ENCODE results near the gene HSD17B2. TPM values are rescaled to one million over a fixed set of nuclear protein-coding genes. Genes with fewer than 3 reads are reported as not detected.
A peak's percentile ranks its signal among the peaks of the same experiment; 100 is the strongest.

Gene HSD17B2
- total RNA-seq, 1 donor from 2014 or later: 0.29 TPM

DNA sequence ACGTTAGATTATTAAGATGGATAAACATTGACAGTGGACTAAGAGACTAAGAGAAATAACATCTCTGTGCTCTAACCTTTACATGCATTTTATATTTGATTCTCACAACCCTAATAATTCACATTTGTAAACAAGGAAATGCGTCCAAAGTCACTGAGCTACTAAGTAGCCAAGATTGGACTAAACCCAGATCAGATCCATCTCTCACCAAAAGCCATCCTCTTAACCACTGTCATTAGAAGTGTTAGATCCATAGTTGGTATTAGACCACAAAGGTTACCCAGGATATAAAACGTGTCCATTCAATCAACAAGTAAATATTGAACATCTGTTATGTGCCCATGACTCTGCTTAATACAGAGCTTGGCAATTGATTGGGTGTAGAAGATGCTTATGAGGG lies 5.2 kb downstream of the HSD17B2 start:
- DNase-seq (ENCODE audit: low read depth): no peak
- H3K4me3 ChIP-seq (ENCODE audit: low read depth, low read length): no peak overlapping the region
- no peak for TF ChIP-seq CTCF (conservative IDR thresholded peaks at IDR 0.05; ENCODE audit: low read depth, low read length)

DNA sequence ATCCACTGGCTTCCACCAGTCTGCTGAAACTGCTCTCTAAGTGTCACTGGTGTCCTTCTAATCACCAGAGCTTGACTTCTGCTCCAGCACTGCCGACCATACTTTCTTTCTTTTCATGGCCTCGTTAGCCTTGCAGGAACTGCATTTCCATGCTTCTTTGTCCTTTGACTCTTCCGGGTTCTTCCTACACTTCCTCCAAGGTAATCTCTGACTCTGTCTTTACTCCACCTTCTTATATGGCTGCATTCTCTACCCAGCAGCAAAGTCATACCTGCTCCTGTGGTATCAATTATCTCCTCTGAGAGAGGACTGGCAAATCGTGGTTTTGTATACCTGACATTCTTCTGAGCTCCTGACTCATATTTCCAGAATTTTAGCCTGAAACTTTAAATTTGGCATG lies 6.5 kb downstream of the HSD17B2 start:
- no peak overlapping the region for H3K4me3 ChIP-seq (ENCODE audit: low read depth, low read length)
- no peak for DNase-seq (ENCODE audit: low read depth)
- no peak for TF ChIP-seq CTCF (conservative IDR thresholded peaks at IDR 0.05; ENCODE audit: low read depth, low read length)

DNA sequence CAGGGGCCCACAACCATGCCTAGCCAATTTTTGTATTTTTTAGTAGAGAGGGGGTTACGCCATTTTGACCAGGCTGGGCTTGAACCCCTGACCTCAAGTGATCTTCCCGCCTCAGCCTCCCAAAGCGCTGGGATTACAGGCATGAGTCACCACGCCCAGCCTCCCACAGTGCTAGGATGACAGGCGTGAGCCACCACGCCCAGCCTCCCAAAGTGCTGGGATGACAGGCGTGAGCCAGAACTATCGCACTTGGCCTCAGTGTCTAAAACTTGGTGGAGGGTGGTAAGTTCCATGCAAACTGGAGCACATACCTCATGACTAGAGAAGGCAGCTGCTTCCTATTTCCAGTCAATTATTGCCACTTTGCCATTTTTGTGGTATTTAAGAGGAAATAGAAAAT lies 7.1 kb downstream of the HSD17B2 start:
- TF ChIP-seq CTCF (conservative IDR thresholded peaks at IDR 0.05; ENCODE audit: low read depth, low read length): no peak
- no peak for DNase-seq (ENCODE audit: low read depth)
- no peak overlapping the region for H3K4me3 ChIP-seq (ENCODE audit: low read depth, low read length)

DNA sequence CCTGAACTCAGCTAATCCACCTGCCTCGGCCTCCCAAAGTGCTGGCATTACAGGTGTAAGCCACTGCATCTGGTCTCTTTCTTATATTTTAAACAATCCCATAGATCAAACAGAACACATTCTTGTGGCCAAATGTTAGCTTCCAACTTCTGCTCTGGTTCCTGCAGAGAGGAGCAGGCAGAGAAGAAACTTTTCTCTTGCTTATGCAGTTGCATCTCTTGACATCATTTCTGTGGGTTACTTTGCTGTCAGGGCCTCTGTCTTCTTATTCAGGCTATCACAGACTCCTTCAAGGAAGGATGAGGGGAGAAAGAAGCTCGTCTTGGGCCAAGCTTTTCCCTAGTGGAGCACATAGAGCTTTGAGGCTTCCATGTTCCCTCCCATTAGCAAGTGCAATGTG lies 7.8 kb downstream of the HSD17B2 start:
- TF ChIP-seq CTCF (conservative IDR thresholded peaks at IDR 0.05; ENCODE audit: low read depth, low read length): no peak
- no peak for DNase-seq (ENCODE audit: low read depth)
- no peak overlapping the region for H3K4me3 ChIP-seq (ENCODE audit: low read depth, low read length)

DNA sequence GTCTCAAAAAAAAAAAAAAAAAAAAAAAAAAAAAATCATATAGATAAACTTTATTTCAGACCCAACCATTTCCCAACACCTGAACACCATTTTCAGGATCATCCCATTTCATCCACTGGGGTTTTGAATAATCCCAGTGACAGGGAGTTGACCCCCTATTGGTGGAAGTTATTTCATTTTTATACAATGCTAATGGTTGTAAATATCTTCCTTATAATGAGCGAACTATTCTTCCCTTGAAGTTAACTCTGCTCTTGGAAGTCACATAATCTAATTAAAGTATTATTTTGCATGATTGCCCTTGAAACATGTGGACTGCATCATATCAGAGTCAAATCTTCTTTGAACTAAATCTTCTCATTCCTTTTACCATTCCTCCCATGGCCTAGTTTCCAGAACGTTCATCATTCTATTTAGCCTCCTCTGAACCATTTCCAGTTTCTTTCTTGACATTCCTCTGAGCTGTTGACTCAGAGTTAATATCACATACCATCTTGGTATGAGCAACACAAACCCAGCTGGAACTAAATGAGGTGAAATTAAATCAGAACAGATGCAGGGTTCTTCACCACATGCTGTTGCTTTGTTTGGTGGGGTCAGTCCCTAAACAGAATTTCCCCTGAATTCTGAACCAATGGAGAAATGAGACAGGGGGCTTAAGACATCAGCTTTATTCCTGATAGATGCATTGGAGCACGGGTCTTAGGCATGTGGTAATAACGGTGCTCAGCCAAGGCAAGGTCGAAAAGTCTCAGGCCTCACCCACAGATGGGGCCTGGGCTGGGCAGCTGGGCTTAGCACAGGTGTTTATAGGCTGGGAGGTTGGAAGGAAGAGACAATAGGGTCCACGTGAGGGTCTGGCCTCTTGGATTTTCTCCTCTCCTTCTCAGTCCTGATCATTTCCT lies 8.9 kb downstream of the HSD17B2 start:
- DNase-seq (ENCODE audit: low read depth): peak; percentile 38
- no peak overlapping the region for H3K4me3 ChIP-seq (ENCODE audit: low read depth, low read length)
- TF ChIP-seq CTCF (conservative IDR thresholded peaks at IDR 0.05; ENCODE audit: low read depth, low read length): no peak

DNA sequence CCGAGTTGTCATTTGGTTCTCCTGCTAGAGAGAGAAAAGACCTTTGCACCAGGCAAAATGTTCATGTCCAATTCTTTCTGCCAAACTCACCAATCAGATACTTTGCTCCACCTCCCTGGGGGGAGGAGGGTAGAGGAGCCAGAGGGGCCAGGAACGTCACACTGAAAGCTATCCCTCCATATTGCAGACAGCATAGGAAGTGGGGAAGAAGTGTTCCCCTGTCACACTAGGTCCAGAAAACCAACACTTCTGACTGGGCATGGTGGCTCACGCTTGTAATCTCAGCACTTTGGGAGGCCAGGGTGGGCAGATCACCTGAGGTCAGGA lies 9.5 kb downstream of the HSD17B2 start:
- TF ChIP-seq CTCF (conservative IDR thresholded peaks at IDR 0.05; ENCODE audit: low read depth, low read length): no peak
- no peak overlapping the region for H3K4me3 ChIP-seq (ENCODE audit: low read depth, low read length)
- DNase-seq (ENCODE audit: low read depth): no peak

- H3K4me3 ChIP-seq (ENCODE audit: low read depth, low read length): no peak overlapping the region
- no peak for TF ChIP-seq CTCF (conservative IDR thresholded peaks at IDR 0.05; ENCODE audit: low read depth, low read length)
- DNase-seq (ENCODE audit: low read depth): no peak
Observed at GRCh38 chr16:82045465-82045864, 10.4 kb downstream of the HSD17B2 start.
